GM06990 (cell line): Measurements from ENCODE around the gene ZC3H18.

Source experiments
- DNase-seq: peaks from one replicate; pipeline ENCODE4 v3.0.0-alpha.2; 2011; ENCODE audit not compliant: insufficient read length; ENCODE audit errors: extremely low read depth
- H3K27me3 ChIP-seq: replicated peaks from 2 replicates; pipeline ENCODE4 v1.6.0; 2011; ENCODE audit warnings: low read length; ENCODE audit not compliant: control insufficient read depth, insufficient read depth
- H3K36me3 ChIP-seq: 2 replicates; pipeline ENCODE4 v1.5.1; 2011; ENCODE audit warnings: low read length; ENCODE audit not compliant: control insufficient read depth, insufficient read depth
- H3K4me3 ChIP-seq: replicated peaks from 2 replicates; pipeline ENCODE4 v1.5.1; 2011; ENCODE audit warnings: low read depth, mild to moderate bottlenecking, control low read depth, low read length
- TF ChIP-seq, protein P1 (sequence below): IDR thresholded peaks from 2 replicates; pipeline ENCODE4 v1.5.1; 2011; ENCODE audit warnings: low read length, control low read depth, mild to moderate bottlenecking, inconsistent platforms; ENCODE audit not compliant: insufficient read depth, poor library complexity, severe bottlenecking

ZC3H18 gene

DNA sequence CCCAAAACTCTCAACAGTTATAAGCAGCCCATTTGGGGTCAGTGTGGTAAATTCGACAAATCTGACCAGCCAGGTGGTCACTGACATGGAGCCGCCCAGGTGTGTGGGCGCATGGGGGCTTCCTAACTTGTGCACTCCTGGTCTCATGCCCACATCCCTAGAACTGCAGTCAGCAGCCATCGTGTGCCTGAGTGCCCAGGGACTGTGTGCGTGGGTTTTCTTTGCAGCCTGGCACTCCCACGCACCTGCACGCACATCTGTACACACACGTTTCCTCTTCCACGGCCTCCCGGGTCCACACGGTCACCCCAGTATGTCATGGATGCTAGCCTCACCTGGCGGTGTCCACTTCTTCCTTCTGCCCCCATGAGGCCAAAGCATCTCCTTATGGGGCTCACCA is 38.9 kb upstream of the ZC3H18 start:
- Histone ChIP-seq H3K27me3 (no peaks in the 10 kb centered on the region), H3K36me3 (peaks cover 3% of the 10 kb centered on the region; the same call in 1 of the 2 replicates), H3K4me3 (no peak overlapping the region)
- DNase-seq = no peak
- TF ChIP-seq, protein P1, sequence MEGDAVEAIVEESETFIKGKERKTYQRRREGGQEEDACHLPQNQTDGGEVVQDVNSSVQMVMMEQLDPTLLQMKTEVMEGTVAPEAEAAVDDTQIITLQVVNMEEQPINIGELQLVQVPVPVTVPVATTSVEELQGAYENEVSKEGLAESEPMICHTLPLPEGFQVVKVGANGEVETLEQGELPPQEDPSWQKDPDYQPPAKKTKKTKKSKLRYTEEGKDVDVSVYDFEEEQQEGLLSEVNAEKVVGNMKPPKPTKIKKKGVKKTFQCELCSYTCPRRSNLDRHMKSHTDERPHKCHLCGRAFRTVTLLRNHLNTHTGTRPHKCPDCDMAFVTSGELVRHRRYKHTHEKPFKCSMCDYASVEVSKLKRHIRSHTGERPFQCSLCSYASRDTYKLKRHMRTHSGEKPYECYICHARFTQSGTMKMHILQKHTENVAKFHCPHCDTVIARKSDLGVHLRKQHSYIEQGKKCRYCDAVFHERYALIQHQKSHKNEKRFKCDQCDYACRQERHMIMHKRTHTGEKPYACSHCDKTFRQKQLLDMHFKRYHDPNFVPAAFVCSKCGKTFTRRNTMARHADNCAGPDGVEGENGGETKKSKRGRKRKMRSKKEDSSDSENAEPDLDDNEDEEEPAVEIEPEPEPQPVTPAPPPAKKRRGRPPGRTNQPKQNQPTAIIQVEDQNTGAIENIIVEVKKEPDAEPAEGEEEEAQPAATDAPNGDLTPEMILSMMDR = no peak

DNA sequence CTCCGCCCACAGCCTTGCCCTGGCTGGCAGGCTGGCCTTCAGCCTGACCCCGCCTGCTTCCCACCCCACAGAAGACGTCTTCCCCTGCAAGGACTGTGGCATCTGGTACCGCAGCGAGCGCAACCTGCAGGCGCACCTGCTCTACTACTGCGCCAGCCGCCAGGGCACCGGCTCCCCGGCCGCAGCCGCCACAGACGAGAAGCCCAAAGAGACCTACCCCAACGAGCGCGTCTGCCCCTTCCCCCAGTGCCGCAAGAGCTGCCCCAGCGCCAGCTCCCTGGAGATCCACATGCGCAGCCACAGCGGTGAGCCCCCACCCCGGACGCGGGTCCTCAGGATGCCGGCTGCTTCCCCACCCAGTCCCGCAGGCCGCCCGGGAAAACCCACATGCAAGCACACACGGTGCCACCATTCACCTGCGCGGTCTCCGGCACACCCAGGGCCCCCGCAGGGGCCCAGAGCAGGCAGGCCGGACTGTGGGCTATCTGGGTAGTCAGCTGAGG is 38.2 kb upstream of the ZC3H18 start:
- no peak for DNase-seq
- H3K4me3 ChIP-seq = no peak overlapping the region
- TF ChIP-seq, protein P1 = no peak

DNA sequence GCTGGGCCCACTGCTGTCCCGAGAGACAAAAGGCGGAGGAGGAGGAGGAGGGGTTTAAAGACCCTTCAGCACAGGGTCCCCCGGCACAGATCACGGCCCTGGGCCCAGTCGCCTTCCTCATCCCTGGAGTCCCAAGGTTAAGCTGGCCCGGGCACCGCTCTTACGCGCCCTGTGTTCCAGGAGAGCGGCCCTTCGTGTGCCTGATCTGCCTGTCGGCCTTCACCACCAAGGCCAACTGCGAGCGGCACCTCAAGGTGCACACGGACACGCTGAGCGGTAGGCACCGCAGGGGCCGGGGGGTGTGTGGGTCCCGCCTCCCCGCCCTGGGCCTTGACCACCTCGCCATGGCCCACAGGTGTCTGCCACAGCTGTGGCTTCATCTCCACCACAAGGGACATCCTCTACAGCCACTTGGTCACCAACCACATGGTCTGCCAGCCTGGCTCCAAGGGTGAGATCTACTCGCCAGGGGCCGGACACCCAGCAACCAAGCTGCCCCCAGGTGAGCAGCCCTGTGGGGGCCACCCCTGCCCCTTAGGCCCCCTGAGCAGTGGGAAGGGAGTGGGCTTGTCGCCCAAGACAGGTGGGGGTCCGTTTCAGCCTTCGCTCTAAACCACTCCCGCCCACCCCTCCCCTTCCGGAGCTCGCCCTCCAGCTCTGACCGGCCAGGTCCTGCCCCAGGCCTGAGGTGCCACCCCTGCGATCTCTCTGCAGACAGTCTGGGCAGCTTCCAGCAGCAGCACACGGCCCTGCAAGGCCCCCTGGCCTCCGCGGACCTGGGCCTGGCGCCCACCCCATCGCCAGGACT is 37.6 kb upstream of the ZC3H18 start:
- no peaks in the 10 kb centered on the region for H3K27me3 ChIP-seq
- TF ChIP-seq, protein P1 = no peak
- DNase-seq = no peak
- H3K36me3 ChIP-seq = peaks cover 3% of the 10 kb centered on the region; the same call in 1 of the 2 replicates
- H3K4me3 ChIP-seq = no peak overlapping the region

More for the DNA sequence above, 38.2 kb upstream of the ZC3H18 start:
- Histone ChIP-seq H3K27me3 (no peaks in the 10 kb centered on the region), H3K36me3 (peaks cover 3% of the 10 kb centered on the region; the same call in 1 of the 2 replicates)

DNA sequence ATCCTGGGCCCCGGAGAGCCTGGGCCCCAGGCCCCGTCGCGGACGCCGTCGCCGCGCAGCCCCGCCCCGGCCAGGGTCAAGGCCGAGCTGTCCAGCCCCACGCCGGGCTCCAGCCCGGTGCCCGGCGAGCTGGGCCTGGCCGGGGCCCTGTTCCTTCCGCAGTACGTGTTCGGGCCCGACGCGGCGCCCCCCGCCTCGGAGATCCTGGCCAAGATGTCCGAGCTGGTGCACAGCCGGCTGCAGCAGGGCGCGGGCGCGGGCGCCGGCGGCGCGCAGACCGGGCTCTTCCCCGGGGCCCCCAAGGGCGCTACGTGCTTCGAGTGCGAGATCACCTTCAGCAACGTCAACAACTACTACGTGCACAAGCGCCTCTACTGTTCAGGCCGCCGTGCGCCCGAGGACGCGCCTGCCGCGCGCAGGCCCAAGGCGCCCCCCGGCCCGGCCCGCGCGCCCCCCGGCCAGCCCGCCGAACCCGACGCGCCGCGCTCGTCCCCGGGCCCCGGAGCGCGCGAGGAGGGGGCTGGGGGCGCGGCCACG is 36.8 kb upstream of the ZC3H18 start:
- Histone ChIP-seq H3K36me3 (peaks cover 3% of the 10 kb centered on the region; the same call in 1 of the 2 replicates), H3K27me3 (no peaks in the 10 kb centered on the region), H3K4me3 (no peak overlapping the region)
- DNase-seq = no peak
- TF ChIP-seq, protein P1 = no peak

DNA sequence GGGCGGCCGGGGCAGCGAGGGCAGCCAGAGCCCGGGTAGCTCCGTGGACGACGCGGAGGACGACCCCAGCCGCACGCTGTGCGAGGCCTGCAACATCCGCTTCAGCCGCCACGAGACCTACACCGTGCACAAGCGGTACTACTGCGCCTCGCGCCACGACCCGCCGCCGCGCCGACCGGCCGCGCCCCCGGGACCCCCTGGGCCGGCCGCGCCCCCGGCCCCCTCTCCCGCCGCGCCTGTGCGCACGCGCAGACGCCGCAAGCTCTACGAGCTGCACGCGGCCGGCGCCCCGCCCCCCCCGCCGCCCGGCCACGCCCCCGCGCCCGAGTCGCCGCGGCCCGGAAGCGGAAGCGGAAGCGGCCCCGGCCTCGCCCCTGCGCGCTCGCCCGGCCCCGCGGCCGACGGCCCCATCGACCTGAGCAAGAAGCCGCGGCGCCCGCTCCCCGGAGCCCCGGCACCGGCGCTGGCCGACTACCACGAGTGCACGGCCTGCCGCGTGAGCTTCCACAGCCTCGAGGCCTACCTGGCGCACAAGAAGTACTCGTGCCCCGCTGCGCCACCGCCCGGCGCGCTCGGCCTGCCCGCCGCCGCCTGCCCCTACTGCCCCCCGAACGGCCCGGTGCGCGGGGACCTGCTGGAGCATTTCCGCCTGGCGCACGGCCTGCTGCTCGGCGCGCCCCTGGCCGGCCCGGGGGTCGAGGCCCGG is 36.1 kb upstream of the ZC3H18 start:
- Histone ChIP-seq H3K4me3 (peak overlapping the region; percentile 57), H3K27me3 (no peaks in the 10 kb centered on the region)

More for the DNA sequence above, 36.1 kb upstream of the ZC3H18 start:
- H3K36me3 ChIP-seq = peaks cover 3% of the 10 kb centered on the region; the same call in 1 of the 2 replicates
- TF ChIP-seq, protein P1 = no peak
- DNase-seq = peak; percentile 84
